H9 (cell line): ENCODE data around the gene LRRC42. TPM values are rescaled to one million over a fixed set of nuclear protein-coding genes. Genes with fewer than 3 reads are reported as not detected.

Experiments
- DNase-seq: peaks from one replicate; pipeline ENCODE4 v3.0.0-alpha.2; 2017
- H2AFZ ChIP-seq: one replicate; pipeline ENCODE4 v1.6.1; 2013; ENCODE audit warnings: mild to moderate bottlenecking, low read length, control low read depth, moderate library complexity
- H2AK5ac ChIP-seq: 2 replicates; pipeline ENCODE4 v1.6.1; 2013; ENCODE audit warnings: low read length, control low read depth, mixed read lengths; ENCODE audit not compliant: insufficient read length
- H2BK120ac ChIP-seq: one replicate; pipeline ENCODE4 v1.6.1; 2013; ENCODE audit warnings: low read depth, mild to moderate bottlenecking, low read length, control low read depth, inconsistent platforms; ENCODE audit not compliant: poor library complexity, severe bottlenecking
- H2BK12ac ChIP-seq: 2 replicates; pipeline ENCODE4 v1.6.1; 2013; ENCODE audit warnings: low read length, control low read depth, mixed read lengths, low read depth; ENCODE audit not compliant: insufficient read length
- H2BK15ac ChIP-seq: 2 replicates; pipeline ENCODE4 v1.6.1; 2013; ENCODE audit warnings: low read depth, low read length, control low read depth
- H2BK20ac ChIP-seq: one replicate; pipeline ENCODE4 v1.6.1; 2013; ENCODE audit warnings: low read depth, mild to moderate bottlenecking, low read length, control low read depth, inconsistent platforms; ENCODE audit not compliant: poor library complexity, severe bottlenecking
- H2BK5ac ChIP-seq: 2 replicates; pipeline ENCODE4 v1.6.1; 2013; ENCODE audit warnings: low read length, control low read depth, mixed read lengths; ENCODE audit not compliant: insufficient read length
- H3K14ac ChIP-seq: 2 replicates; pipeline ENCODE4 v1.6.1; 2013; ENCODE audit warnings: low read length, control low read depth; ENCODE audit not compliant: insufficient read depth
- H3K18ac ChIP-seq: 2 replicates; pipeline ENCODE4 v1.6.1; 2013; ENCODE audit warnings: low read depth, mild to moderate bottlenecking, mixed read lengths, low read length, control low read depth; ENCODE audit not compliant: insufficient read length
- H3K23ac ChIP-seq: 2 replicates; pipeline ENCODE4 v1.6.1; 2013; ENCODE audit warnings: low read length, control low read depth, mixed read lengths, low read depth; ENCODE audit not compliant: insufficient read length
- H3K23me2 ChIP-seq: 2 replicates; pipeline ENCODE4 v1.6.1; 2013; ENCODE audit warnings: low read depth, mild to moderate bottlenecking, mixed read lengths, low read length, control low read depth; ENCODE audit not compliant: insufficient read length, poor library complexity, severe bottlenecking
- H3K27ac ChIP-seq: 2 replicates; pipeline ENCODE4 v1.5.1; 2013; ENCODE audit warnings: low read length, control low read depth, mixed read lengths, low read depth; ENCODE audit not compliant: insufficient read length
- H3K27me3 ChIP-seq: 2 replicates; pipeline ENCODE4 v1.6.1; 2013; ENCODE audit warnings: low read length, control low read depth, inconsistent platforms; ENCODE audit not compliant: insufficient read depth
- H3K4ac ChIP-seq: 2 replicates; pipeline ENCODE4 v1.6.1; 2013; ENCODE audit warnings: low read depth, mild to moderate bottlenecking, control low read depth, inconsistent platforms, low read length, moderate library complexity
- H3K4me1 ChIP-seq: 2 replicates; pipeline ENCODE4 v1.6.1; 2013; ENCODE audit warnings: low read length, control low read depth, inconsistent platforms; ENCODE audit not compliant: insufficient read depth
- H3K4me2 ChIP-seq: 2 replicates; pipeline ENCODE4 v1.6.1; 2013; ENCODE audit warnings: low read length, control low read depth, mixed read lengths; ENCODE audit not compliant: insufficient read length, insufficient read depth
- H3K56ac ChIP-seq: 2 replicates; pipeline ENCODE4 v1.6.1; 2013; ENCODE audit warnings: low read depth, mild to moderate bottlenecking, mixed read lengths, low read length, control low read depth; ENCODE audit not compliant: insufficient read length
- H3K79me1 ChIP-seq: 2 replicates; pipeline ENCODE4 v1.6.1; 2013; ENCODE audit warnings: low read depth, mild to moderate bottlenecking, moderate library complexity, low read length, control low read depth, inconsistent platforms; ENCODE audit not compliant: insufficient read depth, poor library complexity, severe bottlenecking
- H3K79me2 ChIP-seq: 2 replicates; pipeline ENCODE4 v1.6.1; 2013; ENCODE audit warnings: low read length, control low read depth, inconsistent platforms; ENCODE audit not compliant: insufficient read depth
- H3K9ac ChIP-seq: 2 replicates; pipeline ENCODE4 v1.6.1; 2013; ENCODE audit warnings: low read length, control low read depth, mixed read lengths; ENCODE audit not compliant: insufficient read length; ENCODE audit errors: extremely low read depth
- H3K9me3 ChIP-seq: one replicate; pipeline ENCODE4 v1.6.1; 2013; ENCODE audit warnings: low read depth, low read length, inconsistent platforms; ENCODE audit not compliant: control insufficient read depth
- H3T11ph ChIP-seq: one replicate; pipeline ENCODE4 v1.6.1; 2013; ENCODE audit warnings: mild to moderate bottlenecking, low read length, control low read depth, inconsistent platforms
- H4K20me1 ChIP-seq: one replicate; pipeline ENCODE4 v1.6.1; 2013; ENCODE audit not compliant: control insufficient read depth, insufficient read length, insufficient read depth
- H4K5ac ChIP-seq: 2 replicates; pipeline ENCODE4 v1.6.1; 2013; ENCODE audit warnings: low read depth, mild to moderate bottlenecking, mixed read lengths, low read length, control low read depth; ENCODE audit not compliant: insufficient read length
- H4K8ac ChIP-seq: replicated peaks from 2 replicates; pipeline ENCODE4 v1.6.1; 2013; ENCODE audit warnings: low read length, control low read depth, mixed read lengths, low read depth; ENCODE audit not compliant: insufficient read length
- H4K91ac ChIP-seq: 2 replicates; pipeline ENCODE4 v1.6.1; 2013; ENCODE audit warnings: low read depth, mild to moderate bottlenecking, moderate library complexity, mixed read lengths, low read length, control low read depth; ENCODE audit not compliant: insufficient read length
- H3K27ac Mint-ChIP-seq, 3 experiments: 2 replicates in 2 of 3; 3 replicates in 1 of 3; pipeline ENCODE4 v1.8.0; 2020 to 2021; ENCODE audit warnings: mixed read lengths in 3 of 3, mild to moderate bottlenecking in 1 of 3, moderate library complexity in 1 of 3
- H3K27me3 Mint-ChIP-seq: 2 replicates; pipeline ENCODE4 v1.8.0; 2021; ENCODE audit warnings: low read depth, mild to moderate bottlenecking, moderate library complexity, mixed read lengths
- H3K36me3 Mint-ChIP-seq, 3 experiments: 2 replicates in 2 of 3; 3 replicates in 1 of 3; pipeline ENCODE4 v1.8.0; 2020 to 2021; ENCODE audit warnings: low read depth in 3 of 3, mixed read lengths in 3 of 3; ENCODE audit not compliant: insufficient read depth in 1 of 3
- H3K4me1 Mint-ChIP-seq, 2 experiments: 2 replicates each; pipeline ENCODE4 v1.8.0; 2020; ENCODE audit warnings: mixed read lengths in 2 of 2
- H3K4me3 Mint-ChIP-seq, 2 experiments: 2 replicates in 1 of 2; 3 replicates in 1 of 2; pipeline ENCODE4 v1.8.0; 2020 to 2021; ENCODE audit warnings: mild to moderate bottlenecking in 2 of 2, mixed read lengths in 2 of 2, moderate library complexity in 1 of 2
- H3K9me3 Mint-ChIP-seq, 2 experiments: 2 replicates in 1 of 2; 3 replicates in 1 of 2; pipeline ENCODE4 v1.8.0; 2020; ENCODE audit warnings: mild to moderate bottlenecking in 2 of 2, mixed read lengths in 2 of 2, moderate library complexity in 1 of 2
- CTCF ChIP-seq: fragments of 200-600 bp; sonication (generic); conservative IDR thresholded peaks from 3 replicates; pipeline ENCODE4 v1.8.0; 2021; ENCODE audit warnings: antibody characterized with exemption, mild to moderate bottlenecking
- WGBS: extraction: QIAGEN DNeasy Blood & Tissue Kit; methylation state at CpG from one replicate; pipeline ENCODE4 v1.1.7; 2013; ENCODE audit warnings: missing lambda C conversion rate, low lambda C conversion rate, mixed read lengths; ENCODE audit not compliant: insufficient read length; ENCODE audit errors: extremely low coverage; 5-methylcytosine and 5-hydroxymethylcytosine counted together
- total RNA-seq: library from RNA; stranded (reverse); gene quantifications from 2 replicates; pipeline ENCODE4 v1.2.1, GENCODE V29; 2021

LRRC42 gene
- total RNA-seq, 1 experiment from 2014 or later, result 36.3 TPM

- WGBS, result no CpG with 5 or more reads among the region's 1 CpG
- no peak overlapping the region for H2BK5ac ChIP-seq
- no peak overlapping the region for H4K8ac ChIP-seq
- H3K79me2 ChIP-seq, result no peaks in the 10 kb centered on the region
- no peak overlapping the region for H2BK120ac ChIP-seq
- no peaks in the 10 kb centered on the region for H4K20me1 ChIP-seq
- H3K14ac ChIP-seq, result no peak overlapping the region
- no peaks in the 10 kb centered on the region for H3K79me1 ChIP-seq
- H2BK12ac ChIP-seq, result no peak overlapping the region
- no peak overlapping the region for H4K91ac ChIP-seq
- no peak overlapping the region for H2AFZ ChIP-seq
- H3K23ac ChIP-seq, result no peak overlapping the region
- H3K4ac ChIP-seq, result no peak overlapping the region
- no peak overlapping the region for H2AK5ac ChIP-seq
- peaks cover 13% of the 10 kb centered on the region for H3K27me3 Mint-ChIP-seq
- H3T11ph ChIP-seq, result no peak overlapping the region
- H3K4me3 Mint-ChIP-seq, result no peak overlapping the region
- DNase-seq, result no peak
- H3K4me2 ChIP-seq, result no peak overlapping the region
- no peak overlapping the region for H4K5ac ChIP-seq
- H3K36me3 Mint-ChIP-seq, result no peaks in the 10 kb centered on the region; a peak in 1 of 7 replicates
- H3K23me2 ChIP-seq, result no peaks in the 10 kb centered on the region
- H3K27me3 ChIP-seq, result no peaks in the 10 kb centered on the region
- H3K27ac Mint-ChIP-seq, result no peak overlapping the region
- no peaks in the 10 kb centered on the region for H3K4me1 ChIP-seq
- peaks cover 3 to 4% of the 10 kb centered on the region in 2 experiments; a peak in 3 of 5 replicates for H3K9me3 Mint-ChIP-seq
- no peak overlapping the region for H3K56ac ChIP-seq
- no peak overlapping the region for H3K18ac ChIP-seq
- no peak overlapping the region for H2BK20ac ChIP-seq
- no peak overlapping the region for H2BK15ac ChIP-seq
- TF ChIP-seq CTCF, result no peak
- no peaks in the 10 kb centered on the region for H3K9me3 ChIP-seq
- H3K9ac ChIP-seq, result no peak overlapping the region
- no peaks in the 10 kb centered on the region for H3K4me1 Mint-ChIP-seq
- no peak overlapping the region for H3K27ac ChIP-seq
These were observed 52.1 kb downstream of the LRRC42 start for GRCh38 chr1:53998223-53998622.
